Heart left ventricle (tissue), 13 donors: ENCODE results near the gene ZNF280B.
"Not testable (repeated sequence)": the region's sequence is repeated elsewhere in the genome, so short reads cannot be mapped to it uniquely, and the experiment has no call there.

Source experiments
- CTCF ChIP-seq, 12 donors: fragments of 200-600 bp; sonication (generic) in 4 of 12; IDR thresholded peaks; one replicate each; pipeline versions ENCODE4 v1.5.0 to v1.8.0; 2018 to 2022; ENCODE audit warnings: antibody characterized with exemption in 12 of 12, mild to moderate bottlenecking in 5 of 12
- POLR2A ChIP-seq, 2 donors: fragments of 450-650 bp; IDR thresholded peaks; one replicate each; pipeline ENCODE4 v1.6.1; 2017; ENCODE audit warnings: antibody characterized with exemption in 2 of 2, mild to moderate bottlenecking in 2 of 2, moderate library complexity in 2 of 2
- donor health status: ischemic (EF 13 %, LVEDD 7.1; RV severe dilation, severe dysfunction).
- donor health status: DM: no; HTN: yes; CAD: no.
- donor health status: DM: no; HTN: no; CAD: no.
- donor health status: ischemic (EF 25% LVEDD 6.9; RV normal size, moderate dysfunction).
- donor health status: ischemic (EF 25% LVEDD 5.7; RV mildly dilated, moderate dysfunction).
- donor health status: ischemic (EF 35%, LVEDD 5.7; RV mildly dilated, moderate dysfunction).
- donor health status: nonischemic (EF 11% LVEDD 7.7; RV severe dilation, severe dysfunction).
- donor health status: DM: yes; HTN: yes; CAD: no.
- donor health status: PGD.
- donor health status: ischemic (EF 29% LVEDD 5.4; RV normal size, mild dysfunction).
- donor health status: nonischemic (EF 23%, LVEDD 6.1; RV moderate dilation, normal function).

- not testable (repeated sequence) for TF ChIP-seq CTCF, POLR2A (IDR thresholded peaks at IDR 0.05)
Observed at GRCh38 chr22:22471104-22471503, 37.4 kb downstream of the ZNF280B start.
